HepG2 (cell line): ENCODE measurements around the gene TMEM9. TPM values are rescaled to one million over a fixed set of nuclear protein-coding genes. Genes with fewer than 3 reads are reported as not detected.

ENCODE experiments used
- ATAC-seq: fragments of 200-7000 bp; cut with Tn5 transposase; 3 replicates; pipeline ENCODE4 v1.9.1; 2020; ENCODE audit warnings: mild to moderate bottlenecking, moderate library complexity
- BruUV-seq: library from RNA; stranded (reverse); fragments of 400-500 nt; replicated peaks from 2 replicates; lab custom pipeline; 2021; lab: Mats Ljungman, UMichigan
- CTCF ChIA-PET: fragments of 300-600 bp; formaldehyde crosslinking; extraction: SDS; loops from one replicate; lab custom pipeline; 2021; ENCODE audit warnings: low total read pairs, inconsistent platforms, low intra/inter-chr PET ratio; lab: Yijun Ruan, JAX
- POLR2A ChIA-PET: fragments of 350-600 bp; sonication (Branson Sonifier 250); formaldehyde crosslinking; loops from one replicate; lab custom pipeline; 2020; ENCODE audit warnings: antibody characterized with exemption, inconsistent platforms; lab: Yijun Ruan, JAX
- DNase-seq: peaks from one replicate; pipeline ENCODE4 v3.0.0-alpha.2; 2015; ENCODE audit warnings: low spot score
- FAIRE-seq: peaks from 3 replicates; lab custom pipeline; 2011; peaks lifted over from hg19 to GRCh38; lab: Jason Lieb, UNC
- H2AFZ ChIP-seq: one replicate; pipeline ENCODE4 v1.6.1; 2011; ENCODE audit warnings: low read length, inconsistent platforms
- H3K27ac ChIP-seq: fragments of 300-600 bp; 3 replicates; pipeline ENCODE4 v1.8.0; 2011; ENCODE audit warnings: mixed run types, mild to moderate bottlenecking, mixed read lengths, low read length, inconsistent platforms; ENCODE audit not compliant: insufficient read depth; ENCODE audit errors: extremely low read length
- H3K27me3 ChIP-seq, 2 experiments: fragments of 200-600 bp in 1 of 2; 2 replicates in 1 of 2; 3 replicates in 1 of 2; pipeline versions ENCODE4 v1.6.0 to v1.8.0; 2011; ENCODE audit warnings: low read length in 2 of 2, mild to moderate bottlenecking in 2 of 2, moderate library complexity in 2 of 2, inconsistent platforms in 1 of 2; ENCODE audit not compliant: insufficient read depth in 2 of 2, control insufficient read depth in 1 of 2
- H3K36me3 ChIP-seq, 2 experiments: fragments of 200-600 bp in 1 of 2; replicated peaks in 1 of 2; 2 replicates in 1 of 2; 3 replicates in 1 of 2; pipeline versions ENCODE4 v1.5.1 to v1.8.0; 2011; ENCODE audit warnings: low read length in 2 of 2, inconsistent platforms in 1 of 2; ENCODE audit not compliant: insufficient read depth in 2 of 2, control insufficient read depth in 1 of 2
- H3K4me1 ChIP-seq: 2 replicates; pipeline ENCODE4 v1.5.1; 2012; ENCODE audit warnings: low read length, inconsistent platforms; ENCODE audit not compliant: insufficient read depth
- H3K4me2 ChIP-seq: 2 replicates; pipeline ENCODE4 v1.6.0; 2011; ENCODE audit warnings: low read depth, low read length, inconsistent platforms
- H3K4me3 ChIP-seq, 3 experiments: fragments of 200-600 bp in 1 of 3; sonication (generic), shearing (Covaris generic) in 1 of 3; replicated peaks in 1 of 3; 2 replicates each; pipeline ENCODE4 v1.5.1; 2011 to 2016; ENCODE audit warnings: low read length in 3 of 3, inconsistent platforms in 2 of 3, low read depth in 2 of 3, mild to moderate bottlenecking in 2 of 3, control low read depth in 1 of 3, mixed read lengths in 1 of 3; ENCODE audit not compliant: insufficient read depth in 1 of 3
- H3K79me2 ChIP-seq: one replicate; pipeline ENCODE4 v1.6.1; 2011; ENCODE audit warnings: low read length, inconsistent platforms; ENCODE audit not compliant: insufficient read depth
- H3K9ac ChIP-seq: 2 replicates; pipeline ENCODE4 v1.6.0; 2011; ENCODE audit warnings: mild to moderate bottlenecking, low read depth, low read length, inconsistent platforms; ENCODE audit not compliant: insufficient read depth
- H3K9me3 ChIP-seq: 2 replicates; pipeline ENCODE4 v1.5.1; 2012; ENCODE audit warnings: mild to moderate bottlenecking, low read length
- H4K20me1 ChIP-seq: 2 replicates; pipeline ENCODE4 v1.6.0; 2011; ENCODE audit warnings: inconsistent platforms, mild to moderate bottlenecking, low read length, moderate library complexity; ENCODE audit not compliant: insufficient read depth
- ADNP ChIP-seq: sonication (generic); formaldehyde crosslinking; IDR thresholded peaks from 2 replicates; pipeline ENCODE4 v1.4.0; 2020; ENCODE audit warnings: missing genetic modification reagents
- BRD4 ChIP-seq: sonication (generic); formaldehyde crosslinking; IDR thresholded peaks from 2 replicates; pipeline ENCODE4 v1.4.0; 2020; ENCODE audit warnings: missing genetic modification reagents
- FOXK1 ChIP-seq: sonication (generic); formaldehyde crosslinking; IDR thresholded peaks from 2 replicates; pipeline ENCODE4 v1.4.0; 2020; ENCODE audit warnings: low read depth, missing genetic modification reagents, borderline replicate concordance
- HOXA3 ChIP-seq: sonication (generic); formaldehyde crosslinking; IDR thresholded peaks from 2 replicates; pipeline ENCODE4 v1.5.0; 2020; ENCODE audit warnings: missing genetic modification reagents
- KDM1A ChIP-seq: IDR thresholded peaks from 2 replicates; pipeline ENCODE4 v1.6.1; 2016; ENCODE audit warnings: missing compliant biosample characterization
- MNT ChIP-seq: fragments of 450-650 bp; IDR thresholded peaks from 2 replicates; pipeline ENCODE4 v1.6.1; 2016
- SRSF4 ChIP-seq: fragments of 200-400 bp; formaldehyde crosslinking; IDR thresholded peaks from one replicate; pipeline ENCODE4 v1.6.1; 2018; ENCODE audit warnings: mild to moderate bottlenecking, low read depth, low read length, moderate library complexity; ENCODE audit not compliant: poor library complexity, severe bottlenecking
- ZBTB7B ChIP-seq: sonication (generic); formaldehyde crosslinking; IDR thresholded peaks from 2 replicates; pipeline ENCODE4 v1.4.0; 2020; ENCODE audit warnings: missing genetic modification reagents
- ZNF160 ChIP-seq: sonication (generic); formaldehyde crosslinking; IDR thresholded peaks from 2 replicates; pipeline ENCODE4 v1.8.0; 2022; ENCODE audit warnings: mild to moderate bottlenecking, inconsistent platforms, missing genetic modification reagents
- ZNF235 ChIP-seq: sonication (generic); formaldehyde crosslinking; IDR thresholded peaks from 2 replicates; pipeline ENCODE4 v1.8.1; 2023; ENCODE audit warnings: mild to moderate bottlenecking, missing genetic modification reagents, borderline replicate concordance
- ZNF256 ChIP-seq: sonication (generic); formaldehyde crosslinking; conservative IDR thresholded peaks from 2 replicates; pipeline ENCODE4 v1.4.0; 2020; ENCODE audit warnings: missing genetic modification reagents
- ZNF513 ChIP-seq: sonication (generic); formaldehyde crosslinking; conservative IDR thresholded peaks from 2 replicates; pipeline ENCODE4 v1.5.0; 2020; ENCODE audit warnings: missing genetic modification reagents
- ZNF678 ChIP-seq: sonication (generic); formaldehyde crosslinking; IDR thresholded peaks from 2 replicates; pipeline ENCODE4 v1.4.0; 2020; ENCODE audit warnings: mild to moderate bottlenecking, missing genetic modification reagents
- ZNF792 ChIP-seq: IDR thresholded peaks from 2 replicates; pipeline ENCODE4 v1.6.1; 2016
- WGBS: methylation state at CpG from one replicate; pipeline ENCODE4 v1.1.6; 2017; ENCODE audit warnings: low lambda C conversion rate; 5-methylcytosine and 5-hydroxymethylcytosine counted together
- in situ Hi-C: cut with HindIII; loops from 2 replicates; pipeline ENCODE4 v1.10.0; 2017; ENCODE audit warnings: low pct_unique_long_range_greater_than_20kb; ENCODE audit not compliant: extremely low pct_ligation_motif_present
- intact Hi-C: fragments of 100-400 bp; cut with micrococcal nuclease; formaldehyde crosslinking; loops from one replicate; pipeline ENCODE4 v1.10.0; 2022; ENCODE audit not compliant: unreplicated experiment
- polyA plus RNA-seq, 8 experiments: library from polyadenylated mRNA; depleted of rRNA in 3 of 8; stranded (reverse) in 7 of 8; unstranded in 1 of 8; fragments of >200 nt; fragmentation: Illumina TruSeq in 4 of 8; extraction: Trizol in 4 of 8; gene quantifications; 2 replicates each; pipeline versions ENCODE4 v1.2.1 to v1.2.3, GENCODE V29; 2011 to 2016; ENCODE audit warnings: low read depth in 4 of 8, missing spikeins in 1 of 8, mixed read lengths in 1 of 8; ENCODE audit not compliant: insufficient read depth in 1 of 8
- total RNA-seq, 5 experiments: library from RNA; depleted of rRNA; stranded (reverse); fragments of >200 nt; fragmentation: Illumina TruSeq; extraction: Trizol; gene quantifications; 2 replicates each; pipeline ENCODE4 v1.2.3, GENCODE V29; 2016; ENCODE audit warnings: low read depth in 1 of 5

Gene TMEM9
- total and polyA plus RNA-seq, 2 of the 13 experiments (the other 11 are each of a cell fraction or from before 2014, with no cell fraction given): 60.9 to 102 TPM

- in situ Hi-C loops: no loop called here
- POLR2A ChIA-PET: no interaction called here
- no peak for ATAC-seq
- no peak overlapping the region for H3K27ac ChIP-seq
- no peak for DNase-seq
- CTCF ChIA-PET: no interaction called here
- no peak overlapping the region for H3K9ac ChIP-seq
- no TSS peak for BruUV-seq
- H4K20me1 ChIP-seq: no peaks in the 10 kb centered on the region
- no peak overlapping the region for H3K4me3 ChIP-seq
- no peaks in the 10 kb centered on the region for H3K79me2 ChIP-seq
- no peak overlapping the region for H2AFZ ChIP-seq
- no peak overlapping the region for H3K4me2 ChIP-seq
- no peaks in the 10 kb centered on the region for H3K36me3 ChIP-seq
- FAIRE-seq: no peak
- no peaks in the 10 kb centered on the region for H3K4me1 ChIP-seq
- H3K27me3 ChIP-seq: peaks cover 5 to 56% of the 10 kb centered on the region in 2 experiments
- H3K9me3 ChIP-seq: no peaks in the 10 kb centered on the region
- 43% methylated on average over 4 of the region's 7 CpGs for WGBS
- intact Hi-C loops: no loop called here
- no peak for TF ChIP-seq ZNF256 (CRISPR knock-in tag)
- no peak for TF ChIP-seq KDM1A (CRISPR knock-in tag)
- TF ChIP-seq ZNF792 (CRISPR knock-in tag): no peak
- no peak for TF ChIP-seq ZNF235
- no peak for TF ChIP-seq SRSF4
- TF ChIP-seq HOXA3 (CRISPR knock-in tag): no peak
- TF ChIP-seq FOXK1 (CRISPR knock-in tag): no peak
- no peak for TF ChIP-seq MNT
- TF ChIP-seq ZBTB7B (CRISPR knock-in tag): no peak
- no peak for TF ChIP-seq ZNF678 (CRISPR knock-in tag)
- TF ChIP-seq ADNP (CRISPR knock-in tag): no peak
- no peak for TF ChIP-seq BRD4
- TF ChIP-seq ZNF513 (CRISPR knock-in tag): no peak
- TF ChIP-seq ZNF160 (CRISPR knock-in tag): no peak
Measured at GRCh38 chr1:201093561-201093960, 60.7 kb downstream of the TMEM9 start.
